GM12872 (cell line): ENCODE measurements around the gene LRRFIP2.

Experiments used
- CTCF ChIP-seq: IDR thresholded peaks from 3 replicates; pipeline ENCODE4 v1.5.1; 2011; ENCODE audit warnings: low read depth, mild to moderate bottlenecking, low read length, moderate library complexity; ENCODE audit not compliant: insufficient read depth

LRRFIP2 gene

DNA sequence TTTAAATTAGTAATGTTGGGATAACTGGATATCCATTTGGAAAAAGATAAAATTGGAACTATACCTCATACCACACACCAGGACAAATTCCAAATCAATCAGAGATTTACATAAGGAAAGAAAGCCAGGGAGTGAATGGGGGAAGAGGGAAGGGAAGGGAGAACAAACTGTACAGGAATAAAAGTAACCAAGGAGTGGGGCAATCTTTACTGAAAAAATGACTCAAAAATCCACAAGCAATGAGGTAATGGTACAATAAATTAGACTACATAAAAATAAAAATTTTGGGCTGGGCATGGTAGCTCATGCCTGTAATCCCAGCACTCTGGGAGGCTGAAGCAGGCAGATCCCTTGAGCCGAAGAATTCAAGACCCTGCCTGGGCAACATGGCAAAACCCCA lies 98.4 kb downstream of the LRRFIP2 start:
- TF ChIP-seq CTCF, result no peak

- TF ChIP-seq CTCF, result no peak
Measured at GRCh38 chr3:37074178-37074577, 100.2 kb downstream of the LRRFIP2 start.

GRCh38 chr3:37072892-37073291 lies 101.5 kb downstream of the LRRFIP2 start:
- no peak for TF ChIP-seq CTCF

DNA sequence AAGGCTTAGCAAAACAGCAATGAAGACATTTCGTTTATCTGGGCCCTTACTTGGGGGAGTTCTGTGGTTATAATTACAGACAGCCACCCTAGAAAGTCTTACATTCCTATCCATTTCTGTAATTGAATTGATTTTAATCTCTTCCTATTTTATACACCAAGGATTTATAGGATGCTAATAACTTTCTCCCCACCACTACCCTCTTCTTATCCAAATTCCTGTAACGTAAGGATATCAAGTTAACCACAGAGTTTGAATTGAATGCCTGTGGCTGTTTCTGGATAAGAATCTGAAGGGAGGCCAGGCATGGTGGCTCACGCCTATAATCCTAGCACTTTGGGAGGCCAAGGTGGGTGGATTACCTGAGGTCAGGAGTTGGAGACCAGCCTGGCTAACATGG lies 102.5 kb downstream of the LRRFIP2 start:
- TF ChIP-seq CTCF, result no peak

DNA sequence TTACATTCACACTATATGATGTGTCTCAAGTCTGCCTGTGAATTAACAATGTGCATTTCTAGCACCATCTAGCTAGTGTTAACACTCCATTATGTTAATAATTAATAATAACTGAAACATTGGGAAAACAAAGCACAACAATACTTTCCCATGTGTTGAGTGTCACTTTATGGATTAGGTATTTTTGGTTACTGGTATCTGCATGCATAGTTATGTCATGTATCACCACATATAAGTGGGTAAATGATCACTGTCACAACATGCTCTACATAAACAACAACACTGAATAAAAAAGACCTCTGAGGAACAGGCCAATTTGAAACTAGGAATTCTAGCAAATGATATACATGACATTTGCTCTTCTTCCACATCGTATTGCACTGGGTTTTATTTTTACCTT lies 106.4 kb downstream of the LRRFIP2 start:
- TF ChIP-seq CTCF, result no peak

DNA sequence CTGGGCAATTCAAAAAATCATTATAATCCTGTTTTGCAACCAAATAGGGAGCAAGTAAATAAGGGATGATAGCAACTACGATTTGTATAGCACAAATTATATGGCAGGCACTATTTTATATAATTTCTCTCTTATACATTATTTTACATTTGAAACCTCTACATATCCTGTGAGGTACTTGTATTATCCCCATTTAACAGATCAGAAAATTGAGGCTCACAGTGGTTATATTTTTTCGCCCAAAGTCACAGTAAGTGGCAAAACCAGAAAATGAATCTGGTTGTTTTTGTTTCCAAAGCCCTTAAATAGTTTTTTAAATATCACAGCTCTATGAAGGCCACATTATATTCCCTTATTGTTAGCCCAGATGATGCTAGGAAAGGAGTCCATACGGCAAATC lies 106.8 kb downstream of the LRRFIP2 start:
- TF ChIP-seq CTCF, result no peak

- TF ChIP-seq CTCF, result no peak
Measured at GRCh38 chr3:37064747-37065146, 109.6 kb downstream of the LRRFIP2 start.

DNA sequence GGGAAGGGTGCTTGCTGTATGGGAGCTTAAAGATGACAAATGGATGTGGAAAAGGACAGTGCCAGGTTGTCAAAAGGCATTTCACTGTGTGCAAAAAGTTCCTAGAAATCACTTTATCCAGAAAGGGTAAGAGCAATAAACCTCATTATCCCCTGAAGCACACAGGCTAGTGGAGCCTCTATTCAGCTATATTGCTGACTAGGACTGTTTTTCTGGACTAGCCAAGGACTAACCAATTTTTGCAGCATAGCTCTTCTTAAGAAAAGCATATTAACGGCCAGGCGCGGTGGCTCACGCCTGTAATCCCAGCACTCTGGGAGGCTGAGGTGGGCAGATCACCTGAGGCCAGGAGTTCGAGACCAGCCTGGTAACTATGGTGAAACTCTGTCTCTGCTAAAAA lies 116.3 kb downstream of the LRRFIP2 start:
- no peak for TF ChIP-seq CTCF
